Prostate gland (tissue), 2 donors: ENCODE measurements around the gene PRR14L.

Experiments used
- POLR2A ChIP-seq: fragments of 450-650 bp; IDR thresholded peaks from one replicate; pipeline ENCODE4 v1.6.1; 2016; ENCODE audit warnings: antibody characterized with exemption, mild to moderate bottlenecking
- TF ChIP-seq, protein P1 (sequence below), 4 experiments: fragments of 200-600 bp in 2 of 4; fragments of 450-650 bp in 2 of 4; sonication (generic) in 2 of 4; IDR thresholded peaks; 1 replicate in 3 of 4; 2 replicates in 1 of 4; pipeline ENCODE4 v1.5.1; 2016 to 2019; ENCODE audit warnings: antibody characterized with exemption in 4 of 4, mild to moderate bottlenecking in 2 of 4, moderate library complexity in 2 of 4

GRCh38 chr22:31768422-31769059, 18.6 kb upstream of the PRR14L start:
- TF ChIP-seq, protein P1, sequence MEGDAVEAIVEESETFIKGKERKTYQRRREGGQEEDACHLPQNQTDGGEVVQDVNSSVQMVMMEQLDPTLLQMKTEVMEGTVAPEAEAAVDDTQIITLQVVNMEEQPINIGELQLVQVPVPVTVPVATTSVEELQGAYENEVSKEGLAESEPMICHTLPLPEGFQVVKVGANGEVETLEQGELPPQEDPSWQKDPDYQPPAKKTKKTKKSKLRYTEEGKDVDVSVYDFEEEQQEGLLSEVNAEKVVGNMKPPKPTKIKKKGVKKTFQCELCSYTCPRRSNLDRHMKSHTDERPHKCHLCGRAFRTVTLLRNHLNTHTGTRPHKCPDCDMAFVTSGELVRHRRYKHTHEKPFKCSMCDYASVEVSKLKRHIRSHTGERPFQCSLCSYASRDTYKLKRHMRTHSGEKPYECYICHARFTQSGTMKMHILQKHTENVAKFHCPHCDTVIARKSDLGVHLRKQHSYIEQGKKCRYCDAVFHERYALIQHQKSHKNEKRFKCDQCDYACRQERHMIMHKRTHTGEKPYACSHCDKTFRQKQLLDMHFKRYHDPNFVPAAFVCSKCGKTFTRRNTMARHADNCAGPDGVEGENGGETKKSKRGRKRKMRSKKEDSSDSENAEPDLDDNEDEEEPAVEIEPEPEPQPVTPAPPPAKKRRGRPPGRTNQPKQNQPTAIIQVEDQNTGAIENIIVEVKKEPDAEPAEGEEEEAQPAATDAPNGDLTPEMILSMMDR (IDR thresholded peaks at IDR 0.05), result no peak
- no peak for TF ChIP-seq POLR2A
